HL-60 (cell line): ENCODE measurements around the gene SYNM.

ENCODE experiments used
- DNase-seq, 2 experiments: peaks; one replicate each; pipeline ENCODE4 v3.0.0-alpha.2; 2010 to 2020; ENCODE audit warnings: low read depth in 1 of 2, low spot score in 1 of 2
- H3K27ac ChIP-seq: fragments of 250-450 bp; sonication (Bioruptor Pico); replicated peaks from 2 replicates; pipeline ENCODE4 v1.5.1; 2020; ENCODE audit warnings: mild to moderate bottlenecking, moderate library complexity
- H3K27me3 ChIP-seq: fragments of 250-450 bp; sonication (Bioruptor Pico); 2 replicates; pipeline ENCODE4 v1.5.1; 2021; ENCODE audit warnings: mild to moderate bottlenecking, moderate library complexity; ENCODE audit not compliant: insufficient read depth, poor library complexity, severe bottlenecking
- H3K4me3 ChIP-seq: replicated peaks from 2 replicates; pipeline ENCODE4 v1.5.1; 2011; ENCODE audit warnings: mild to moderate bottlenecking, control low read depth, low read length; ENCODE audit not compliant: insufficient read depth
- CTCF ChIP-seq: IDR thresholded peaks from one replicate; pipeline ENCODE4 v1.5.1; 2011; ENCODE audit warnings: low read length, control low read depth, inconsistent platforms; ENCODE audit not compliant: insufficient read depth
- GABPA ChIP-seq: IDR thresholded peaks from 2 replicates; pipeline ENCODE4 v1.6.1; 2012; ENCODE audit warnings: low read depth
- POLR2AphosphoS5 ChIP-seq: IDR thresholded peaks from 2 replicates; pipeline ENCODE4 v1.6.1; 2012; ENCODE audit warnings: low read depth
- REST ChIP-seq: IDR thresholded peaks from 2 replicates; pipeline ENCODE4 v1.6.1; 2012; ENCODE audit warnings: low read depth; ENCODE audit not compliant: insufficient replicate concordance
- SPI1 ChIP-seq: IDR thresholded peaks from 2 replicates; pipeline ENCODE4 v1.6.1; 2012; ENCODE audit warnings: low read depth, mild to moderate bottlenecking, borderline replicate concordance

SYNM gene

GRCh38 chr15:99134317-99134821 is 29.5 kb downstream of the SYNM start:
- Histone ChIP-seq H3K27me3 (no peaks in the 10 kb centered on the region), H3K27ac (no peak overlapping the region), H3K4me3 (no peak overlapping the region)
- TF ChIP-seq POLR2AphosphoS5 = no peak
- no peak for TF ChIP-seq CTCF
- TF ChIP-seq SPI1 = no peak
- TF ChIP-seq REST = no peak
- TF ChIP-seq GABPA = no peak
- no peak for DNase-seq

- no peak overlapping the region for H3K4me3 ChIP-seq
- H3K27me3 ChIP-seq = no peaks in the 10 kb centered on the region
- H3K27ac ChIP-seq = no peak overlapping the region
- no peak for TF ChIP-seq REST
- TF ChIP-seq CTCF = no peak
- TF ChIP-seq GABPA = no peak
- no peak for TF ChIP-seq SPI1
- TF ChIP-seq POLR2AphosphoS5 = no peak
- DNase-seq = no peak
Measured at GRCh38 chr15:99135194-99135593, 30.3 kb downstream of the SYNM start.

- H3K27me3 ChIP-seq = no peaks in the 10 kb centered on the region
- no peak overlapping the region for H3K27ac ChIP-seq
- H3K4me3 ChIP-seq = no peak overlapping the region
- TF ChIP-seq SPI1 (no peak), REST (no peak), CTCF (no peak), GABPA (no peak), POLR2AphosphoS5 (no peak)
- no peak for DNase-seq
Measured at GRCh38 chr15:99137111-99137546, 32.2 kb downstream of the SYNM start.
